GM19238 (cell line): ENCODE measurements around the gene ZNF578.
A peak's percentile ranks its signal among the peaks of the same experiment; 100 is the strongest.
"Not testable (repeated sequence)": the region's sequence is repeated elsewhere in the genome, so short reads cannot be mapped to it uniquely, and the experiment has no call there.

Source experiments
- DNase-seq: peaks from one replicate; pipeline ENCODE4 v3.0.0; 2011; ENCODE audit warnings: low spot score; ENCODE audit not compliant: insufficient read length

ZNF578 gene

DNA sequence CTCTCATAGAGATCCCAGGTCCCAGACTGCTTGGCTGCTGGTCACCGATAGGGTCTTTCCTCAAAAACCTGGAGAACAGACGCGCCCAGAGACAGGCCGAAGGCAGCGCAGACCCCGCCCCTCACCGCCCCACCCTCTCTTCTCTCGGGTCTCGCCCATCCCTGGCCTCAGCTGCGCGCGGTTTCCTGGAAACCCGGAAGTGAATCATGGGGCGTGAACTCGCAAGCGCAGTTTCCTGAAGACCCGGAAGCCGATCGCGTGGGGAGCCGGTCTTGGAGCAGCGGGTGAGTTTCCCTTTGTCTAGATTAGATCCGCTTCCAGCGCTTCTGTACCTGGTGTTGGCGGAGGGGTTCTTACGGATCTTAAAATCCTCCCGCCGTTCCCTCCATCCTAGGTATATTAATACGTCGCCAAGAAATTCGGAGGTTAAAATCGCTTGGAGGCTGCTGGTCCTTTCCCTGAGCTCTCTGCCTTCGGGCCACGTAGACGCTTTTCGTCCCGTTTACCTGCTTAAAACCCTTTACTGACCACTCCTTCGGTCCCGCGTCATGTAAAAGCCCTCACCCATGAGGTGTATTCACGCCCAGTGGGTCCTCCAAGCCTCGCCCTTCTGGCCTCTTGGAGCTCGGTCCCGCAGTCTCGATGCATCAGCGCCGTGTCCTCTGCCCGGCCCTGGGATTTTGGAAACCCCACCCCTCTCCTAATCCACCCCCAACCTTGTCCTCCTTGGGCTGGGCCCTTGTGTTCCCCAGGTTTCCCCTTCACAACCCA, at the start of gene ZNF578:
TSS of gene ZNF578 (plus strand) at position 230 of the 771 bp plus-strand sequence. CDS start 48,293 bp downstream, outside the sequence.
- peak; percentile 37 for DNase-seq

DNA sequence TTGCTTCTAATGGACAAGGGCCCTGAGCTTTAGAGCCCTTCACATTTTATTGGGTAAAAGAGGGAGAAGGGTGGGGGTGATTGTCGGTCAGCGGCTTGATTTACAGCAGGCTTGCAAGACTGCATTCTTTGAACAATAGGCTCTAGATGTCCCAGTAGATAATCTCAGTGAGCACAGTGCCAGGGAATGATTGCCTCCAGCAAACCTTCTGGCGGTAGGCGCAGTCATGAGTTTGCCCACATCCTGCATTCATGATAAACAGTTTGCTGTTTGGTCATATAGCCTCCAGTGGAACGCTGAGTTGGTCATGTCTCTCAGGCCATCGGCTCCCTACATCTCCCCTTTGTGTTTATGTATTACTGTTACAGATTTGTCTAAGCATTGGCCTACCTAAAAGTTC, 43.1 kb upstream of the ZNF578 start:
- no peak for DNase-seq

- no peak for DNase-seq
Measured at GRCh38 chr19:52415711-52416110, 37.6 kb upstream of the ZNF578 start.

- DNase-seq, result no peak
Measured at GRCh38 chr19:52428937-52429336, 24.4 kb upstream of the ZNF578 start, which contains the start of gene ZNF534. Gene ZNF534, plus strand, starts transcription at chr19:52429148. Its CDS starts 2,327 bp downstream, at chr19:52431475.

- DNase-seq, result no peak
Measured at GRCh38 chr19:52442179-52442578, 11.2 kb upstream of the ZNF578 start.

DNA sequence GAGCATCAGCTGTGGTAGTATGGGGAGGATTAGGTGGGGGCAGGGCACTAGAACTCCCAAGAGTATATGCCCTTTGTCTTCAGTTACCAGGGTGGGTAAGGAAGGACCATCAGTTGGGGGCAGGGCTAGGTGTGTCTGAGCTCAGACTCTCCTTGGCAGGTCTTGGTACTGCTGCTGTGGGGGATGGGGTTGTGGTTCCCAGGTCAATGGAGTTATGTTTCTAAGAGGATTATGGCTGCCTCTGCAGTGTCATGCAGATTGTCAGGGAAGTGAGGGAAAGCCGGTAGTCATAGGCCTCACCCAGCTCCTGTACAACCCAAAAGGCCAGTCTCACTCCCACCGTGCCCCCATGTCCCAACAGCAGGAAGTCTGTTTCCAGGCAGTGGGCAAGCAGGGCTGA, 8.8 kb upstream of the ZNF578 start:
- no peak for DNase-seq

GRCh38 chr19:52451241-52451640, 2.1 kb upstream of the ZNF578 start:
- no peak for DNase-seq

DNA sequence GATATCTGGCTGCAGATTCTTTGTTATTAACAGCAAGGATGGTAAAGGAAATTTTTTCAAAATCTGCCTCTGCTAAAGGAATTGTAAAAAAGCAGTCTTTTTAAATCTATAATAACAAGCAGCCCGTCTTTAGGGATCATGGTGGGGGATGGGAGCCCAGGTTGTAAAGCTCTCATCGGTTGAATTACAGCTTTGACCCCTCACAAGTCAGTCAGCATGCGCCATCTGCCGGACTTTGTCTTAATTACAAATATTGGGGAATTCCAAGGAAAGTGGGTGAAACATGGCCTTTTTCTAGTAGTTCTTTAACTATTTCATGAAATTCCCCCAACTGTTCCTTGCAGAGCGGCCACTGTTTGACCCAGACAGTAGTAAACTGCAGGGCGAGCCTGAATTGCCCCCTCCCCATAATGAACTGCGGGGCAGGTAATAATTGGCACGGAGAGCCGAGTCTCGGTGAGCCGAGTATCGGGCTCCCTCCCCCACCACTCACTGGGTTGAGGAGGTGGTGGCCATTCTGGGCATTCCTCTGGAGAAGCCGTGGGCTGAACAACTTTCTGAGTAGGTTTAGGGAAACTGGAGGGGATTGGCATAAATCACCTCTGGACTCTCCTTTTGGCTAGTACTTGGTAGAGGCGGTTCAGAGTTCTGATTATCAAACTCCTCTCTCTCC, 11.6 kb downstream of the ZNF578 start:
- DNase-seq, result no peak

DNA sequence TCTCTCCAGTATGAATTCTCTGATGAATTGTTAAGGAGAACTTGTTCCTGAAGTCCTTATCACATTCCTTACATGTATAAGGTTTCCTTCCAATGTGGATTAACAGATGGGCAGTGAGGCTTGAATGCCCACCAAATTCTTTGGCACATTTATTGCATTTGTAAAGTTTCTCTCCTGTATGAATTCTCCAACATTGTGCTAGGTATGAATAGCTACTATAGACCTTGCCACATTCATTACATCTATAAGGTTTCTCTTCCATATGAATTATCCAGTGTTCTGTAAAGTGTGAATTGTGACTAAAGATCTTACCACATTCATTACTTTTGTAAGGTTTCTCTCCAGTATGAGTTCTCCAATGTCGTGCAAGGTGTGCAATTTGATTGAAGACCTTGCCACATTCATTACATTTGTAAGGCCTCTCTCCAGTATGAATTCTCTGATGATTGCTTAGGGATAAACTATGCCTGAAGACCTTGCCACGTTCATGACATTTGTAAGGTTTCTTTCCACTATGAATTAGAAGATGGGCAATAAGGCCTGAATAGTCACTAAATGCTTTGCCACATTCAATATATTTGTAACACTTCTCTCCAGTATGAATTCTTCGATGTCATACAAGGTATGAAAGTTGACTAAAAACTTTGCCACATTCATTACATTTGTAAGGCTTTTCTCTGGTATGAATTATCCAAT, 20.4 kb downstream of the ZNF578 start:
- DNase-seq, result no peak

- no peak for DNase-seq
Measured at GRCh38 chr19:52474351-52475127, 21.2 kb downstream of the ZNF578 start.

DNA sequence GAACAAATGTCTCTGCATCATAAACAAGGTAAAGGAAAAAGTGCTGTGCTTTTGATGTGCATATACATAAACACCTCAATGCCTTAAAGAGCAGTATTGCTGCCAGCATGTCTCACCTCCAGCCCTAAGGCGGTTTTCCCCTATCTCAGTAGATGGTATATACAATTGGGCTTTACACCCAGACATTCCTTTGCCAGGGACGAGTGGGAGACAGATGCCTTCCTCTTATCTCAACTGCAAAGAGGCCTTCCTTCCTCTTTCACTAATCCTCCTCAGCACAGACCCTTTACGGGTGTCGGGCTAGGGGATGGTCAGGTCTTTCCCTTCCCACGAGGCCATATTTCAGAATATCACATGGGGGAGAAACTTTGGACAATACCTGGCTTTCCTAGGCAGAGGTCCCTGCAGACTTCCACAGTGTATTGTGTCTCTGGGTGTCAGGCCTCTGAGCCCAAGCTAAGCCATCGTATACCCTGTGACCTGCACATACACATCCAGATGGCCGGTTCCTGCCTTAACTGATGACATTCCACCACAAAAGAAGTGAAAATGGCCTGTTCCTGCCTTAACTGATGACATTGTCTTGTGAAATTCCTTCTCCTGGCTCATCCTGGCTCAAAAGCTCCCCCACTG, 30.9 kb downstream of the ZNF578 start:
- DNase-seq, result not testable (repeated sequence)

DNA sequence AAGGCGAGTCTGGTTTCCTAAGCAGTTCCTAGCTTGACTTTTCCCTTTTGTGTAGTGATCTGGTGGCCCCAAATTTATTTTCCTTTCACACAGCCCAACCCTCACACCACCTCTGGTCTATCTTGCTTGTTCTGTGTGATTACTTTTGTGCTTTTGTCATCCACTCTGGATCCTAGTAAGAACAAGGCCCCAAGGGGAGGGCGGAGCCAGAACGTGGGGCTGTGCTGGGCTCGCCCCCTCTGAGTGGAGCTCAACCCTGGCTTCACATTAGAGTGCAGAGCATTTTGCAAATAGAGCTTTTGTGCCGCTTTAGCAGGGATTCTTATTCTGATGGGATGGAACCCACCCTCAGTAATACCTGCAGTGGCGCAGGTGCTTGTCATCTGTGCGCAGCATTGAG, 31.7 kb downstream of the ZNF578 start:
- DNase-seq, result not testable (repeated sequence)

- DNase-seq, result not testable (repeated sequence)
Measured at GRCh38 chr19:52485561-52486240, 32.3 kb downstream of the ZNF578 start.

DNA sequence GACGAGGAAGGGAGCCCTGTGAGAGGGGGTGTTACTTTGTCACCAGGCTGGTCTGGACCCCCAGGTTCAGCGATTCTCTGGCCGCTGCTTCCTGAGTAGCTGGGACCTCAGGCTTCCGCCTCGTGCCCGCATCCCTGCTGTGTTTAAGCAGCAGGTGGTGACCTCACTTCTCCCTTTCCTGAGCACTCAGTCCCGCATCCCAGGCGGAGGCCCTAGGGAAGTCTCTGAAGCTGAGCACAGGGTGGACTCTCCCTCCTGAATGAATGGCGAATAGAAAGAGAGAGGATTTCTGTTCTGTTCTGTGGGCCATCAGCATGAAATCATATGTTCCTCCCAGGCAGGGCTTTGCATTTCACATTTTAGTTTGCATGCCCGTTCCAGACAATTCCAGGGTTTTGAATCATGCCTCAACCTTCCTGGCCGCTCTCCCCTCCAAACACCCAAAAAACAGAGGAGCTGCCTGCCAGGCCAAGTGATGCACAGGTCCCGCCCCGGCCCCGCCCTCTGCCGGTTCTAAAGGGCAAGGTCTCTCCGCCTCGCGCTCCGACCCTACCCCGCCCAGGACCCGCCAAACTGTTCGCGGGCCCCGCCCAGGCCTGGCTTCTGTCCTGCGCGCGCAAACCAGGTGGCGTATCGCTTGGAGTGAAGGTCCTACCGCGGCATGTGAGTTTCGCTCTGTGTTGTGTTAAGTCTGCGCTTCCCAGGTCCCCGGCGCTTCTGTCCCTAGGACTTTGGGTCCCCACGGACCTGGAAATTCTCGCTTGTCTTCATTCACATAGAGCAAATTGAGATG, 39.0 kb downstream of the ZNF578 start:
- no peak for DNase-seq

DNA sequence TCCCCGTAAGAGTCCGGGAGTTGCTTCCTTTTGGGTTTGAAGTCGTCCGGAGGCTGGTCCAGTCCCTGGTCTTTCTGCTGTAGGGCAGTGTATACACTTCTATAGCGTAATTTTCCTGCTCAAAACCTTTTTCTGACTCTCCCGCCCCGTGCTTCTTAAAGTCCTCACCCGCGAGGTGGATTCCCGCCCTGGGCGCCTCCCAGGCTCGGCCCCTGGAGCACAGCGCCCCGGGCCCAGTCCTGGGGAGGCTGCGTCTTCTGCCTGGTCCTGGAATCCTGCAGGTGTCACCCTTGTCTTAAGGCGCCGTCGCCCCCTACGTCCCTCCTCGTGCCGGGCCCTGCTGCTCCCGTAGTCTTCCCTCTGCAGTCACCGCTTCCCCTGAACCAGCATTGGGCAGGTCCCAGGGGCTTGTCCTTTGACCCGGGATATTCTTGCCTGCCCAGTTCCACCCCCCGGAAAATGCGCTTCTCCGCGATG, 39.7 kb downstream of the ZNF578 start:
- no peak for DNase-seq

GRCh38 chr19:52494518-52494917, 41.2 kb downstream of the ZNF578 start:
- no peak for DNase-seq

- no peak for DNase-seq
Measured at GRCh38 chr19:52498571-52498970, 45.2 kb downstream of the ZNF578 start.

GRCh38 chr19:52500474-52500873, 47.1 kb downstream of the ZNF578 start:
- not testable (repeated sequence) for DNase-seq

DNA sequence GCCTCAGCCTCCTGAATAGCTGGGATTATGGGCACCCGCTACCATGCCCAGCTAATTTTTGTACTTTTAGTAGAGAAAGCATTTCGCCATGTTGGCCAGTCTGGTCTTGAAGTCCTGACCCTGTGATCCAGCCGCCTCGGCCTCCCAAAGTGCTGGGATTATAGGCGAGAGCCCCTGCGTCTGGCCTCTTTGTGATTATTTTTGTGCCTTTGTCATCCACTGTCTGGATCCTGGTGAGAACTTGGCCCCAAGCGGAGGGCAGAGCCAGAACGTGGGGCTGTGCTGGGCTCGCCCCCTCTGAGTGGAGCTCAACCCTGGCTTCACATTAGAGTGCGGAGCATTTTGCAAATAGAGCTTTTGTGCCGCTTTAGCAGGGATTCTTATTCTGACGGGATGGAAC, 47.6 kb downstream of the ZNF578 start:
- not testable (repeated sequence) for DNase-seq
